GM23248 (cell line): Measurements from ENCODE around the gene NDFIP2. TPM values are rescaled to one million over a fixed set of nuclear protein-coding genes. Genes with fewer than 3 reads are reported as not detected.

ENCODE experiments used
- DNase-seq: peaks from one replicate; pipeline ENCODE4 v3.0.0-alpha.2; 2015
- H2AFZ ChIP-seq: fragments of 200-600 bp; sonication (generic); 2 replicates; pipeline ENCODE4 v1.6.1; 2016; ENCODE audit warnings: antibody characterized with exemption
- H3F3A ChIP-seq: fragments of 200-600 bp; sonication (generic); 2 replicates; pipeline ENCODE4 v1.6.1; 2016; ENCODE audit warnings: mild to moderate bottlenecking, antibody characterized with exemption, mixed run types; ENCODE audit not compliant: insufficient read depth
- H3K27ac ChIP-seq: fragments of 200-600 bp; sonication (generic); 2 replicates; pipeline ENCODE4 v1.5.1; 2016; ENCODE audit warnings: mild to moderate bottlenecking
- H3K27me3 ChIP-seq: fragments of 200-600 bp; sonication (generic); replicated peaks from 2 replicates; pipeline ENCODE4 v1.6.1; 2016; ENCODE audit warnings: mild to moderate bottlenecking; ENCODE audit not compliant: insufficient read depth
- H3K36me3 ChIP-seq: fragments of 200-600 bp; sonication (generic); 2 replicates; pipeline ENCODE4 v1.6.1; 2016; ENCODE audit warnings: low read depth, mild to moderate bottlenecking
- H3K4me1 ChIP-seq: fragments of 200-600 bp; sonication (generic); 2 replicates; pipeline ENCODE4 v1.6.1; 2016; ENCODE audit warnings: mild to moderate bottlenecking; ENCODE audit not compliant: insufficient read depth
- H3K4me2 ChIP-seq: fragments of 200-600 bp; sonication (generic); one replicate; pipeline ENCODE4 v1.6.1; 2016; ENCODE audit warnings: mild to moderate bottlenecking; ENCODE audit not compliant: unreplicated experiment
- H3K4me3 ChIP-seq: fragments of 200-600 bp; sonication (generic); 2 replicates; pipeline ENCODE4 v1.5.1; 2016; ENCODE audit warnings: mild to moderate bottlenecking
- H3K79me2 ChIP-seq: fragments of 200-600 bp; sonication (generic); 2 replicates; pipeline ENCODE4 v1.6.1; 2016; ENCODE audit warnings: mild to moderate bottlenecking; ENCODE audit not compliant: insufficient read depth
- H3K9ac ChIP-seq: fragments of 200-600 bp; sonication (generic); 2 replicates; pipeline ENCODE4 v1.6.1; 2016; ENCODE audit warnings: mild to moderate bottlenecking
- H3K9me2 ChIP-seq: fragments of 200-600 bp; sonication (generic); 2 replicates; pipeline ENCODE4 v1.6.1; 2016; ENCODE audit warnings: mixed run types, mild to moderate bottlenecking, moderate library complexity; ENCODE audit not compliant: insufficient read depth
- H3K9me3 ChIP-seq: fragments of 200-600 bp; sonication (generic); one replicate; pipeline ENCODE4 v1.6.1; 2017; ENCODE audit warnings: low read depth
- H4K20me1 ChIP-seq: fragments of 200-600 bp; sonication (generic); 2 replicates; pipeline ENCODE4 v1.6.0; 2016; ENCODE audit not compliant: insufficient read depth
- EZH2 ChIP-seq: fragments of 200-600 bp; sonication (generic); IDR thresholded peaks from 2 replicates; pipeline ENCODE4 v1.6.1; 2018; ENCODE audit warnings: antibody characterized with exemption, mild to moderate bottlenecking; ENCODE audit not compliant: insufficient read depth, poor library complexity, severe bottlenecking
- EZH2phosphoT487 ChIP-seq: fragments of 200-600 bp; sonication (generic); IDR thresholded peaks from 2 replicates; pipeline ENCODE4 v1.6.1; 2018; ENCODE audit warnings: antibody characterized with exemption, moderate library complexity, mild to moderate bottlenecking, low read depth; ENCODE audit not compliant: insufficient read depth
- WGBS, 2 experiments: methylation state at CpG; one replicate each; pipeline ENCODE4 v1.1.6; 2015 to 2017; ENCODE audit warnings: low lambda C conversion rate in 2 of 2, low coverage in 1 of 2; ENCODE audit errors: missing lambda C conversion rate in 2 of 2; 5-methylcytosine and 5-hydroxymethylcytosine counted together
- in situ Hi-C: fragments of 300-500 bp; cut with MboI; formaldehyde crosslinking; loops from 2 replicates; pipeline ENCODE4 v1.15.0; 2020
- polyA plus RNA-seq: library from polyadenylated mRNA; unstranded; fragments of >200 nt; fragmentation: Nextera tagmentation; extraction: Ambion mirVana; gene quantifications from 2 replicates; pipeline ENCODE4 v1.2.1, GENCODE V29; 2016
- total RNA-seq: library from RNA; depleted of rRNA; stranded (reverse); fragments of >200 nt; shearing (Covaris generic); gene quantifications from 2 replicates; pipeline ENCODE4 v1.2.3, GENCODE V29; 2014

NDFIP2 gene
- total and polyA plus RNA-seq, 2 experiments from 2014 or later = 98.1 to 109 TPM

- Histone ChIP-seq H4K20me1 (peaks cover 35% of the 10 kb centered on the region), H3K4me3 (no peak overlapping the region), H3K79me2 (peaks cover 93% of the 10 kb centered on the region), H3K27ac (no peak overlapping the region), H3K4me1 (peaks cover 42% of the 10 kb centered on the region), H3K27me3 (no peaks in the 10 kb centered on the region), H3K4me2 (no peak overlapping the region), H3F3A (peaks cover 28% of the 10 kb centered on the region), H2AFZ (no peak overlapping the region), H3K9ac (no peak overlapping the region), H3K9me2 (no peaks in the 10 kb centered on the region), H3K9me3 (no peaks in the 10 kb centered on the region), H3K36me3 (no peaks in the 10 kb centered on the region)
- TF ChIP-seq EZH2 (no peak), EZH2phosphoT487 (no peak)
- WGBS, 2 experiments = 96 to 100% methylated on average over 1 of the region's 1 CpG
- in situ Hi-C loops = no loop called here
- DNase-seq = no peak
Measured at GRCh38 chr13:79496188-79496587, 15.2 kb downstream of the NDFIP2 start.

GRCh38 chr13:79497064-79497463 lies 16.1 kb downstream of the NDFIP2 start:
- Histone ChIP-seq H3K9ac (no peak overlapping the region), H2AFZ (no peak overlapping the region), H3K27me3 (no peaks in the 10 kb centered on the region), H3K9me3 (no peaks in the 10 kb centered on the region), H3K4me3 (no peak overlapping the region), H3K36me3 (no peaks in the 10 kb centered on the region), H4K20me1 (peaks cover 39% of the 10 kb centered on the region), H3K79me2 (peaks cover 97% of the 10 kb centered on the region), H3K4me1 (peaks cover 40% of the 10 kb centered on the region), H3F3A (peaks cover 21% of the 10 kb centered on the region), H3K4me2 (no peak overlapping the region), H3K27ac (no peak overlapping the region), H3K9me2 (no peaks in the 10 kb centered on the region)
- TF ChIP-seq EZH2 (no peak), EZH2phosphoT487 (no peak)
- DNase-seq = no peak
- in situ Hi-C loops = no loop called here
- 100% methylated on average over 1 of the region's 1 CpG for WGBS, 2 experiments

- peaks cover 14% of the 10 kb centered on the region for H3F3A ChIP-seq
- H3K27ac ChIP-seq = no peak overlapping the region
- no peak overlapping the region for H3K4me3 ChIP-seq
- no peak overlapping the region for H2AFZ ChIP-seq
- WGBS, 2 experiments = 96 to 97% methylated on average over 1 of the region's 1 CpG
- H3K79me2 ChIP-seq = peaks cover 100% of the 10 kb centered on the region
- H3K9me2 ChIP-seq = no peaks in the 10 kb centered on the region
- H4K20me1 ChIP-seq = peaks cover 37% of the 10 kb centered on the region
- H3K4me1 ChIP-seq = peaks cover 39% of the 10 kb centered on the region
- H3K4me2 ChIP-seq = no peak overlapping the region
- no peaks in the 10 kb centered on the region for H3K27me3 ChIP-seq
- TF ChIP-seq EZH2 = no peak
- no peak for TF ChIP-seq EZH2phosphoT487
- H3K36me3 ChIP-seq = no peaks in the 10 kb centered on the region
- no peak overlapping the region for H3K9ac ChIP-seq
- no peak for DNase-seq
- in situ Hi-C loops = no loop called here
- H3K9me3 ChIP-seq = no peaks in the 10 kb centered on the region
Measured at GRCh38 chr13:79497852-79498251, 16.9 kb downstream of the NDFIP2 start.

- Histone ChIP-seq H3K4me1 (peaks cover 13% of the 10 kb centered on the region), H3K27ac (no peak overlapping the region), H3K79me2 (peaks cover 100% of the 10 kb centered on the region), H3K4me2 (no peak overlapping the region), H4K20me1 (peaks cover 41% of the 10 kb centered on the region), H2AFZ (no peak overlapping the region), H3K9ac (no peak overlapping the region), H3K4me3 (no peak overlapping the region), H3K9me3 (no peaks in the 10 kb centered on the region), H3K27me3 (no peaks in the 10 kb centered on the region), H3K9me2 (no peaks in the 10 kb centered on the region), H3K36me3 (no peaks in the 10 kb centered on the region), H3F3A (no peaks in the 10 kb centered on the region; the same call in 1 of the 2 replicates)
- DNase-seq = no peak
- in situ Hi-C loops = no loop called here
- TF ChIP-seq EZH2 = no peak
- no peak for TF ChIP-seq EZH2phosphoT487
- WGBS, 2 experiments = 96 to 97% methylated on average over 4 of the region's 4 CpGs
Measured at GRCh38 chr13:79500829-79501228, 19.9 kb downstream of the NDFIP2 start.
